Heart right ventricle (tissue), 16 donors: ENCODE measurements around the gene CBFA2T2. TPM values are rescaled to one million over a fixed set of nuclear protein-coding genes. Genes with fewer than 3 reads are reported as not detected.

ENCODE experiments used
- ATAC-seq, 8 donors: fragments of 200-7000 bp; cut with Tn5 transposase; one replicate each; pipeline ENCODE4 v1.9.1; 2020; ENCODE audit warnings: mild to moderate bottlenecking in 8 of 8, moderate library complexity in 8 of 8, moderate number of reproducible peaks in 1 of 8
- DNase-seq, 2 donors: peaks; one replicate each; pipeline ENCODE4 v3.0.0-alpha.2; 2020
- H3K27ac ChIP-seq, 10 donors: fragments of 200-600 bp; sonication (generic) in 2 of 10; one replicate each; pipeline versions ENCODE4 v1.5.0 to v1.8.0; 2020 to 2022; ENCODE audit warnings: mild to moderate bottlenecking in 3 of 10
- H3K27me3 ChIP-seq, 7 donors: fragments of 200-600 bp; one replicate each; pipeline ENCODE4 v1.8.0; 2021 to 2022; ENCODE audit warnings: mild to moderate bottlenecking in 2 of 7
- H3K36me3 ChIP-seq, 9 donors: fragments of 200-600 bp; sonication (generic) in 1 of 9; one replicate each; pipeline versions ENCODE4 v1.5.0 to v1.8.0; 2020 to 2022; ENCODE audit warnings: mild to moderate bottlenecking in 2 of 9
- H3K4me1 ChIP-seq, 9 donors: fragments of 200-600 bp; sonication (generic) in 1 of 9; one replicate each; pipeline versions ENCODE4 v1.5.0 to v1.8.0; 2020 to 2022; ENCODE audit warnings: mild to moderate bottlenecking in 4 of 9
- H3K4me3 ChIP-seq, 10 donors: fragments of 200-600 bp; sonication (generic) in 2 of 10; one replicate each; pipeline versions ENCODE4 v1.5.0 to v1.8.0; 2020 to 2022; ENCODE audit warnings: mild to moderate bottlenecking in 7 of 10, moderate library complexity in 2 of 10
- H3K9me3 ChIP-seq, 11 donors: fragments of 200-600 bp in 10 of 11; sonication (generic) in 2 of 11; one replicate each; pipeline versions ENCODE4 v1.5.0 to v1.8.0; 2013 to 2022; ENCODE audit warnings: mild to moderate bottlenecking in 2 of 11, control low read depth in 1 of 11, moderate library complexity in 1 of 11
- CTCF ChIP-seq, 9 donors: fragments of 200-600 bp; sonication (generic) in 2 of 9; IDR thresholded peaks; one replicate each; pipeline versions ENCODE4 v1.5.0 to v1.8.0; 2021 to 2022; ENCODE audit warnings: antibody characterized with exemption in 9 of 9, mild to moderate bottlenecking in 5 of 9, moderate library complexity in 1 of 9
- WGBS, 2 donors: extraction: QIAGEN DNeasy Blood & Tissue Kit; methylation state at CpG; one replicate each; pipeline ENCODE4 v1.1.7; 2013; ENCODE audit warnings: inconsistent platforms in 1 of 2; 5-methylcytosine and 5-hydroxymethylcytosine counted together
- intact Hi-C, 10 donors: fragments of 100-400 bp; cut with DNase I; formaldehyde crosslinking; loops; one replicate each; pipeline versions ENCODE4 v1.11.1 to v1.14.2; 2022
- polyA plus RNA-seq, 2 donors: library from polyadenylated mRNA; stranded (reverse); fragments of 200-250 nt; gene quantifications; one replicate each; pipeline ENCODE4 v1.2.3, GENCODE V29; 2013
- total RNA-seq, 10 donors: library from RNA; stranded (reverse); fragmentation: NEBNext Ultra II Directional in 3 of 10; extraction: Animal tissue kit (Norgen Biotek cat#: 25700) in 3 of 10; gene quantifications; one replicate each; pipeline versions ENCODE4 v1.2.1 to v1.2.4, GENCODE V29; 2021 to 2023
- donor health status: Arrhythmogenic right ventricular cardiomyopathy.
- donor health status: ischemic (EF 13 %, LVEDD 7.1; RV severe dilation, severe dysfunction).
- donor health status: healthy with polysubstance abuse.
- donor health status: DM: no; HTN: yes; CAD: no.
- donor health status: DM: no; HTN: no; CAD: no.
- donor health status: ischemic (EF 25% LVEDD 6.9; RV normal size, moderate dysfunction).
- donor health status: ischemic (EF 25% LVEDD 5.7; RV mildly dilated, moderate dysfunction).
- donor health status: healthy.
- donor health status: DM: yes; HTN: yes; CAD: no.
- donor health status: Ischemic cardiomyopathy.
- donor health status: ischemic (EF 35%, LVEDD 5.7; RV mildly dilated, moderate dysfunction).
- donor health status: nonischemic (EF 11% LVEDD 7.7; RV severe dilation, severe dysfunction).
- donor health status: DM: yes; HTN: yes; CAD: no.
- donor health status: PGD.
- donor health status: ischemic (EF 29% LVEDD 5.4; RV normal size, mild dysfunction).
- donor health status: nonischemic (EF 23%, LVEDD 6.1; RV moderate dilation, normal function).

The CBFA2T2 gene
- total and polyA plus RNA-seq, 12 donors: 3.5 to 13.3 (median 11.3) TPM

GRCh38 chr20:33442136-33443005, 47.5 kb upstream of the CBFA2T2 start:
- Histone ChIP-seq H3K36me3 (peaks cover 0 to 6% (median 0%) of the 10 kb centered on the region in 9 donors), H3K4me1 (peaks cover 0 to 65% (median 26%) of the 10 kb centered on the region in 9 donors), H3K4me3 (peak overlapping the region; percentile 37 to 81 (median 70)), H3K27me3 (peaks cover 0 to 5% (median 0%) of the 10 kb centered on the region in 7 donors), H3K27ac (peak overlapping the region; percentile 78 to 93 (median 88)), H3K9me3 (no peaks in the 10 kb centered on the region)
- 41 to 53% methylated on average over 9 of the region's 9 CpGs for WGBS, 2 donors
- intact Hi-C loops: loop anchor here in 3 of 10 donors (1.0 to 5.0 kb wide), 4 partner anchors 19 to 40 kb away; partner anchors contain the start of gene CDK5RAP1 (in 1 of the 3)
- ATAC-seq: peak in 3 of 8 donors; percentile 1 to 18 (median 7)
- TF ChIP-seq CTCF (IDR thresholded peaks at IDR 0.05): no peak
- DNase-seq: no peak

GRCh38 chr20:33443006-33443511, 46.8 kb upstream of the CBFA2T2 start:
- WGBS, 2 donors: 2% methylated on average over 43 to 45 of the region's 45 CpGs

GRCh38 chr20:33443512-33444239, 46.2 kb upstream of the CBFA2T2 start, which contains the start of gene SNTA1:
Gene SNTA1, minus strand, starts transcription at chr20:33443763. Its CDS starts 143 bp downstream, at chr20:33443620.
- DNase-seq (peak; percentile 93 to 96), ATAC-seq (peak; percentile 89 to 93 (median 92))
- Histone ChIP-seq H3K4me3 (peak within 1 kb of the TSS; percentile 37 to 81 (median 70)), H3K36me3 (peaks cover 0 to 1% (median 0%) of the 10 kb centered on the region in 9 donors), H3K27ac (peak within 1 kb of the TSS; percentile 78 to 93 (median 88)), H3K27me3 (peaks cover 0 to 5% (median 0%) of the 10 kb centered on the region in 7 donors), H3K4me1 (peaks cover 0 to 52% (median 14%) of the 10 kb centered on the region in 9 donors), H3K9me3 (peaks cover 0 to 3% (median 0%) of the 10 kb centered on the region in 11 donors)
- no peak for TF ChIP-seq CTCF (IDR thresholded peaks at IDR 0.05)
- 1% methylated on average over 72 to 75 of the region's 75 CpGs for WGBS, 2 donors
- intact Hi-C loops: loop anchor here in 4 of 10 donors (1.0 to 5.0 kb wide), 4 partner anchors 25 to 49 kb away; partner anchors contain the start of gene CDK5RAP1 (in 1 of the 4)

More at GRCh38 chr20:33443006-33443511, 46.8 kb upstream of the CBFA2T2 start:
- intact Hi-C loops: loop anchor here in 3 of 10 donors (1.0 to 5.0 kb wide), 3 partner anchors 24 to 41 kb away; partner anchors contain the start of gene CDK5RAP1 (in 1 of the 3)
- ATAC-seq (peak in 3 of 8 donors; percentile 1 to 12 (median 10)), DNase-seq (peak in 1 of 2 donors; percentile 58)
- peaks cover 0 to 58% (median 19%) of the 10 kb centered on the region in 9 donors for H3K4me1 ChIP-seq
- H3K27ac ChIP-seq: peak overlapping the region; percentile 78 to 93 (median 88)
- H3K36me3 ChIP-seq: peaks cover 0 to 6% (median 0%) of the 10 kb centered on the region in 9 donors
- H3K9me3 ChIP-seq: no peaks in the 10 kb centered on the region
- TF ChIP-seq CTCF (IDR thresholded peaks at IDR 0.05): no peak
- H3K27me3 ChIP-seq: peaks cover 0 to 5% (median 0%) of the 10 kb centered on the region in 7 donors
- H3K4me3 ChIP-seq: peak overlapping the region; percentile 37 to 81 (median 70)
